HPDE6-E6E7 (cell line): ENCODE measurements around the gene DMAP1.
A peak's percentile ranks its signal among the peaks of the same experiment; 100 is the strongest.
"Not testable (repeated sequence)": the region's sequence is repeated elsewhere in the genome, so short reads cannot be mapped to it uniquely, and the experiment has no call there.

Source experiments
- DNase-seq: peaks from one replicate; pipeline ENCODE4 v3.0.0; 2011; ENCODE audit warnings: missing footprints; ENCODE audit errors: extremely low spot score

DMAP1 gene

GRCh38 chr1:44213222-44214112, at the start of gene DMAP1:
TSS of gene DMAP1 (plus strand) at chr1:44213471. CDS start at chr1:44213754, 283 bp downstream.
- DNase-seq = peak; percentile 64

- DNase-seq = no peak
These were observed 44.7 kb upstream of the DMAP1 start for GRCh38 chr1:44168520-44169098.

GRCh38 chr1:44170281-44170823, 42.9 kb upstream of the DMAP1 start:
- DNase-seq = no peak

GRCh38 chr1:44174630-44175029, 38.6 kb upstream of the DMAP1 start:
- no peak for DNase-seq

- DNase-seq = no peak
These were observed 12.9 kb upstream of the DMAP1 start for GRCh38 chr1:44200336-44200735.

GRCh38 chr1:44206545-44206944, 6.7 kb upstream of the DMAP1 start:
- not testable (repeated sequence) for DNase-seq

GRCh38 chr1:44208226-44208625, 5.0 kb upstream of the DMAP1 start:
- no peak for DNase-seq

GRCh38 chr1:44210595-44210994, 2.7 kb upstream of the DMAP1 start:
- no peak for DNase-seq

GRCh38 chr1:44212355-44213221, 683 bp upstream of the DMAP1 start:
- no peak for DNase-seq

GRCh38 chr1:44217809-44218410, 4.6 kb downstream of the DMAP1 start:
- DNase-seq = peak; percentile 52

GRCh38 chr1:44218503-44219300, 5.4 kb downstream of the DMAP1 start:
- no peak for DNase-seq

GRCh38 chr1:44219301-44219626, 6.0 kb downstream of the DMAP1 start:
- no peak for DNase-seq

- no peak for DNase-seq
These were observed 6.9 kb downstream of the DMAP1 start for GRCh38 chr1:44220001-44220751.

- no peak for DNase-seq
These were observed 7.5 kb downstream of the DMAP1 start for GRCh38 chr1:44220755-44221154.

- no peak for DNase-seq
These were observed 8.5 kb downstream of the DMAP1 start for GRCh38 chr1:44221769-44222168.

GRCh38 chr1:44222397-44223186, 9.3 kb downstream of the DMAP1 start:
- DNase-seq = no peak

GRCh38 chr1:44223187-44223610, 9.9 kb downstream of the DMAP1 start:
- no peak for DNase-seq

GRCh38 chr1:44225761-44226160, 12.5 kb downstream of the DMAP1 start:
- DNase-seq = no peak

- no peak for DNase-seq
These were observed 13.9 kb downstream of the DMAP1 start for GRCh38 chr1:44227211-44227610.
